IgD-negative memory B cell (primary cell): ENCODE data around the gene SCGB1C1. TPM values are rescaled to one million over a fixed set of nuclear protein-coding genes. Genes with fewer than 3 reads are reported as not detected.

Source experiments
- H3K27ac Mint-ChIP-seq, 3 donors: one replicate each; pipeline ENCODE4 v1.8.0; 2020 to 2022; ENCODE audit warnings: mild to moderate bottlenecking in 3 of 3, mixed read lengths in 3 of 3, moderate library complexity in 1 of 3
- H3K27me3 Mint-ChIP-seq: one replicate; pipeline ENCODE4 v1.8.0; 2021; ENCODE audit warnings: mixed read lengths
- H3K36me3 Mint-ChIP-seq: one replicate; pipeline ENCODE4 v1.8.0; 2020; ENCODE audit warnings: mild to moderate bottlenecking, mixed read lengths
- H3K4me1 Mint-ChIP-seq, 3 donors: one replicate each; pipeline ENCODE4 v1.8.0; 2020 to 2022; ENCODE audit warnings: mixed read lengths in 3 of 3, mild to moderate bottlenecking in 1 of 3
- H3K4me3 Mint-ChIP-seq, 4 donors: one replicate each; pipeline ENCODE4 v1.8.0; 2020 to 2022; ENCODE audit warnings: mild to moderate bottlenecking in 4 of 4, mixed read lengths in 4 of 4, moderate library complexity in 3 of 4
- H3K9me3 Mint-ChIP-seq, 3 donors: one replicate each; pipeline ENCODE4 v1.8.0; 2020 to 2021; ENCODE audit warnings: mixed read lengths in 3 of 3, mild to moderate bottlenecking in 1 of 3
- polyA plus RNA-seq: library from polyadenylated mRNA; unstranded; fragments of 300-500 nt; fragmentation: Illumina TruSeq; gene quantifications from one replicate; pipeline ENCODE4 v1.2.3, GENCODE V29; 2021

SCGB1C1 gene
- polyA plus RNA-seq, 1 donor from 2014 or later = not detected

- Mint-ChIP-seq H3K4me1 (peaks cover 0 to 20% (median 7%) of the 10 kb centered on the region in 3 donors), H3K9me3 (no peaks in the 10 kb centered on the region), H3K36me3 (no peaks in the 10 kb centered on the region)
Observed at GRCh38 chr11:209275-210121, 16.6 kb downstream of the SCGB1C1 start.

GRCh38 chr11:210122-210802 is 17.4 kb downstream of the SCGB1C1 start:
- Mint-ChIP-seq H3K4me3 (peak overlapping the region in 3 of 4 donors; percentile 55 to 99 (median 98)), H3K27me3 (no peaks in the 10 kb centered on the region), H3K36me3 (no peaks in the 10 kb centered on the region), H3K9me3 (no peaks in the 10 kb centered on the region), H3K4me1 (peaks cover 0 to 19% (median 7%) of the 10 kb centered on the region in 3 donors), H3K27ac (peak overlapping the region in 2 of 3 donors; percentile 62 to 98)

More at GRCh38 chr11:209275-210121, 16.6 kb downstream of the SCGB1C1 start:
- Mint-ChIP-seq H3K27me3 (no peaks in the 10 kb centered on the region), H3K27ac (peak overlapping the region; percentile 62 to 98 (median 92)), H3K4me3 (peak overlapping the region; percentile 96 to 99 (median 98))

GRCh38 chr11:210803-211180 is 17.9 kb downstream of the SCGB1C1 start:
- Mint-ChIP-seq H3K4me3 (peak overlapping the region in 2 of 4 donors; percentile 98 to 99), H3K9me3 (no peaks in the 10 kb centered on the region), H3K4me1 (peaks cover 0 to 16% (median 7%) of the 10 kb centered on the region in 3 donors), H3K36me3 (no peaks in the 10 kb centered on the region), H3K27ac (peak overlapping the region in 2 of 3 donors; percentile 62 to 98), H3K27me3 (no peaks in the 10 kb centered on the region)

- Mint-ChIP-seq H3K27me3 (no peaks in the 10 kb centered on the region), H3K27ac (peak overlapping the region in 2 of 3 donors; percentile 10 to 98), H3K4me3 (peak overlapping the region in 3 of 4 donors; percentile 62 to 98 (median 68)), H3K36me3 (no peaks in the 10 kb centered on the region), H3K4me1 (peaks cover 0 to 13% (median 7%) of the 10 kb centered on the region in 3 donors), H3K9me3 (no peaks in the 10 kb centered on the region)
Observed at GRCh38 chr11:211295-211694, 18.4 kb downstream of the SCGB1C1 start.

- H3K9me3 Mint-ChIP-seq = no peaks in the 10 kb centered on the region
- H3K4me3 Mint-ChIP-seq = peak overlapping the region in 1 of 4 donors; percentile 98
- peaks cover 0 to 10% (median 7%) of the 10 kb centered on the region in 3 donors for H3K4me1 Mint-ChIP-seq
- no peaks in the 10 kb centered on the region for H3K36me3 Mint-ChIP-seq
- H3K27me3 Mint-ChIP-seq = no peaks in the 10 kb centered on the region
- peak overlapping the region in 2 of 3 donors; percentile 10 to 98 for H3K27ac Mint-ChIP-seq
Observed at GRCh38 chr11:211741-212140, 18.9 kb downstream of the SCGB1C1 start.

- peak overlapping the region in 1 of 4 donors; percentile 98 for H3K4me3 Mint-ChIP-seq
- H3K9me3 Mint-ChIP-seq = no peaks in the 10 kb centered on the region
- H3K36me3 Mint-ChIP-seq = no peaks in the 10 kb centered on the region
- H3K27ac Mint-ChIP-seq = no peak overlapping the region
- no peaks in the 10 kb centered on the region for H3K27me3 Mint-ChIP-seq
- H3K4me1 Mint-ChIP-seq = peaks cover 0 to 10% (median 4%) of the 10 kb centered on the region in 3 donors
Observed at GRCh38 chr11:212150-213100, 19.5 kb downstream of the SCGB1C1 start.

- H3K36me3 Mint-ChIP-seq = peaks cover 1% of the 10 kb centered on the region
- H3K4me1 Mint-ChIP-seq = peaks cover 0 to 10% (median 0%) of the 10 kb centered on the region in 3 donors
- no peaks in the 10 kb centered on the region for H3K9me3 Mint-ChIP-seq
- H3K4me3 Mint-ChIP-seq = no peak overlapping the region
- no peaks in the 10 kb centered on the region for H3K27me3 Mint-ChIP-seq
- H3K27ac Mint-ChIP-seq = no peak overlapping the region
Observed at GRCh38 chr11:213111-213510, 20.2 kb downstream of the SCGB1C1 start.

GRCh38 chr11:214083-214482 is 21.2 kb downstream of the SCGB1C1 start:
- Mint-ChIP-seq H3K9me3 (no peaks in the 10 kb centered on the region), H3K36me3 (peaks cover 1% of the 10 kb centered on the region), H3K4me3 (peak overlapping the region in 1 of 4 donors; percentile 70), H3K27ac (no peak overlapping the region), H3K4me1 (peaks cover 0 to 10% (median under 1%) of the 10 kb centered on the region in 3 donors), H3K27me3 (no peaks in the 10 kb centered on the region)

GRCh38 chr11:215581-216037 is 22.7 kb downstream of the SCGB1C1 start:
- H3K27ac Mint-ChIP-seq = peak overlapping the region in 2 of 3 donors; percentile 12 to 39
- peaks cover 1% of the 10 kb centered on the region for H3K36me3 Mint-ChIP-seq
- peaks cover 0 to 4% (median 1%) of the 10 kb centered on the region in 3 donors for H3K4me1 Mint-ChIP-seq
- no peaks in the 10 kb centered on the region for H3K27me3 Mint-ChIP-seq
- H3K9me3 Mint-ChIP-seq = no peaks in the 10 kb centered on the region
- H3K4me3 Mint-ChIP-seq = peak overlapping the region in 1 of 4 donors; percentile 7

GRCh38 chr11:216081-216974 is 23.4 kb downstream of the SCGB1C1 start:
- Mint-ChIP-seq H3K9me3 (no peaks in the 10 kb centered on the region), H3K4me3 (peak overlapping the region in 1 of 4 donors; percentile 7), H3K36me3 (peaks cover 1% of the 10 kb centered on the region), H3K27ac (peak overlapping the region in 1 of 3 donors; percentile 39), H3K4me1 (peaks cover 0 to 2% (median 1%) of the 10 kb centered on the region in 3 donors), H3K27me3 (no peaks in the 10 kb centered on the region)

GRCh38 chr11:217704-218103 is 24.8 kb downstream of the SCGB1C1 start:
- Mint-ChIP-seq H3K4me3 (peak overlapping the region in 1 of 4 donors; percentile 56), H3K9me3 (no peaks in the 10 kb centered on the region), H3K4me1 (peaks cover 0 to 1% (median 0%) of the 10 kb centered on the region in 3 donors), H3K36me3 (peaks cover 1% of the 10 kb centered on the region), H3K27ac (no peak overlapping the region), H3K27me3 (no peaks in the 10 kb centered on the region)

GRCh38 chr11:218815-219593 is 26.1 kb downstream of the SCGB1C1 start:
- no peak overlapping the region for H3K4me3 Mint-ChIP-seq
- H3K4me1 Mint-ChIP-seq = peaks cover 0 to 3% (median 0%) of the 10 kb centered on the region in 3 donors
- no peaks in the 10 kb centered on the region for H3K27me3 Mint-ChIP-seq
- H3K27ac Mint-ChIP-seq = peak overlapping the region in 1 of 3 donors; percentile 88
- H3K9me3 Mint-ChIP-seq = no peaks in the 10 kb centered on the region
- H3K36me3 Mint-ChIP-seq = peaks cover 3% of the 10 kb centered on the region
